Astrocyte (in vitro differentiated cells and primary cell): ENCODE data around the gene SPRR1B. TPM values are rescaled to one million over a fixed set of nuclear protein-coding genes. Genes with fewer than 3 reads are reported as not detected.

Experiments used
- DNase-seq: peaks from one replicate; pipeline ENCODE4 v3.0.0-alpha.2; 2010; ENCODE audit warnings: low read depth
- FAIRE-seq: peaks from 2 replicates; lab custom pipeline; 2011; peaks lifted over from hg19 to GRCh38; lab: Jason Lieb, UNC
- H2AFZ ChIP-seq: 2 replicates; pipeline ENCODE4 v1.6.0; 2012; ENCODE audit warnings: low read depth, low read length, inconsistent platforms
- H3K27ac ChIP-seq: 2 replicates; pipeline ENCODE4 v1.5.1; 2011; ENCODE audit warnings: low read depth, low read length, inconsistent platforms
- H3K27me3 ChIP-seq: 2 replicates; pipeline ENCODE4 v1.6.0; 2011; ENCODE audit warnings: low read length, inconsistent platforms; ENCODE audit not compliant: insufficient read depth
- H3K36me3 ChIP-seq: 2 replicates; pipeline ENCODE4 v1.5.1; 2011; ENCODE audit warnings: low read length, inconsistent platforms; ENCODE audit not compliant: insufficient read depth
- H3K4me1 ChIP-seq: 2 replicates; pipeline ENCODE4 v1.5.1; 2011; ENCODE audit warnings: low read length, inconsistent platforms; ENCODE audit not compliant: insufficient read depth
- H3K4me2 ChIP-seq: 2 replicates; pipeline ENCODE4 v1.6.0; 2012; ENCODE audit warnings: low read length, inconsistent platforms
- H3K4me3 ChIP-seq: 2 replicates; pipeline ENCODE4 v1.5.1; 2011; ENCODE audit warnings: low read depth, mild to moderate bottlenecking, low read length, inconsistent platforms; ENCODE audit not compliant: insufficient read depth
- H3K79me2 ChIP-seq: 2 replicates; pipeline ENCODE4 v1.6.0; 2012; ENCODE audit warnings: mild to moderate bottlenecking, low read length, inconsistent platforms; ENCODE audit not compliant: insufficient read depth
- H3K9ac ChIP-seq: 2 replicates; pipeline ENCODE4 v1.6.0; 2012; ENCODE audit warnings: mild to moderate bottlenecking, low read length, inconsistent platforms
- H3K9me3 ChIP-seq: 2 replicates; pipeline ENCODE4 v1.5.1; 2012; ENCODE audit warnings: low read depth, mild to moderate bottlenecking, low read length, inconsistent platforms; ENCODE audit not compliant: insufficient read depth
- H4K20me1 ChIP-seq: 2 replicates; pipeline ENCODE4 v1.6.0; 2012; ENCODE audit warnings: low read length, inconsistent platforms; ENCODE audit not compliant: insufficient read depth
- H3K27ac Mint-ChIP-seq: one replicate; pipeline ENCODE4 v1.8.0; 2021; ENCODE audit warnings: mild to moderate bottlenecking, mixed read lengths; ENCODE audit not compliant: unreplicated experiment
- H3K27me3 Mint-ChIP-seq: one replicate; pipeline ENCODE4 v1.8.0; 2021; ENCODE audit warnings: low read depth, mixed read lengths; ENCODE audit not compliant: unreplicated experiment
- H3K36me3 Mint-ChIP-seq: one replicate; pipeline ENCODE4 v1.8.0; 2021; ENCODE audit warnings: low read depth, mixed read lengths; ENCODE audit not compliant: unreplicated experiment
- H3K4me1 Mint-ChIP-seq: one replicate; pipeline ENCODE4 v1.8.0; 2021; ENCODE audit warnings: low read depth, mixed read lengths; ENCODE audit not compliant: unreplicated experiment
- H3K4me3 Mint-ChIP-seq: one replicate; pipeline ENCODE4 v1.8.0; 2021; ENCODE audit warnings: mild to moderate bottlenecking, moderate library complexity, mixed read lengths; ENCODE audit not compliant: unreplicated experiment
- H3K9me3 Mint-ChIP-seq: one replicate; pipeline ENCODE4 v1.8.0; 2021; ENCODE audit warnings: mild to moderate bottlenecking, mixed read lengths; ENCODE audit not compliant: unreplicated experiment
- CTCF ChIP-seq: IDR thresholded peaks from 2 replicates; pipeline ENCODE4 v1.5.1; 2011; ENCODE audit warnings: low read depth, mild to moderate bottlenecking, inconsistent platforms, low read length, moderate library complexity; ENCODE audit not compliant: insufficient read depth
- EZH2 ChIP-seq: IDR thresholded peaks from 2 replicates; pipeline ENCODE4 v1.6.1; 2012; ENCODE audit warnings: mild to moderate bottlenecking, low read length, inconsistent platforms; ENCODE audit not compliant: insufficient read depth
- total RNA-seq: library from RNA; stranded (reverse); gene quantifications from 2 replicates; pipeline ENCODE4 v1.2.1, GENCODE V29; 2021

Gene SPRR1B
- total RNA-seq, 1 donor from 2014 or later, result 0.39 TPM

DNA sequence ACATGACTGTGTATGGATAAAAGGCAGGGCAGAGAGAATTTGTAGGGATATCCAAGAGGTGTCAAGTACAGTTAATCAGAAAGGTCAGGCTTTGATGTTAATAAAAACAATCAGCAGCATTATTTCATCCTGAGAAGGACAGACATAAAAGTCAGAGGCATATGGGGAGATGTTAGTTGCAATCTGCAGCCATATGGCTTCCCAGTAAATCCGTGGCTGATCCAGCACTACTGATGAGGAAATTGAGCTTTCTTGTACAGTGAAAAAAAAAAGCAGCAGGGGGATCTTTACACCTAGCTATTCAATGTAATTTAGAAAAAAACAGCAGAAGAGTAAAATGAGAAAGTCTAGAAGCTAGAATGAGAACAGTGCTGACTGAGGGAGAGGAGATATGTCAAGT, 2.2 kb upstream of the SPRR1B start:
- Mint-ChIP-seq H3K27me3 (no peaks in the 10 kb centered on the region), H3K4me3 (no peak overlapping the region)

GRCh38 chr1:153032073-153032472, 1.1 kb downstream of the SPRR1B start:
- Mint-ChIP-seq H3K4me1 (peaks cover 9% of the 10 kb centered on the region), H3K4me3 (no peak overlapping the region), H3K9me3 (no peaks in the 10 kb centered on the region), H3K27me3 (no peaks in the 10 kb centered on the region), H3K27ac (no peak overlapping the region), H3K36me3 (no peaks in the 10 kb centered on the region)
- DNase-seq, result no peak
- TF ChIP-seq CTCF (no peak), EZH2 (no peak)
- no peak overlapping the region for H2AFZ ChIP-seq
- no peak overlapping the region for H3K4me2 ChIP-seq
- H3K27me3 ChIP-seq, result no peaks in the 10 kb centered on the region
- H3K4me1 ChIP-seq, result no peaks in the 10 kb centered on the region
- no peaks in the 10 kb centered on the region for H3K9me3 ChIP-seq
- no peaks in the 10 kb centered on the region for H3K79me2 ChIP-seq
- H3K36me3 ChIP-seq, result no peaks in the 10 kb centered on the region
- no peak overlapping the region for H3K9ac ChIP-seq
- H3K4me3 ChIP-seq, result no peak overlapping the region
- no peak for FAIRE-seq
- no peaks in the 10 kb centered on the region for H4K20me1 ChIP-seq
- no peak overlapping the region for H3K27ac ChIP-seq

More for the DNA sequence above, 2.2 kb upstream of the SPRR1B start:
- Histone ChIP-seq H3K27me3 (no peaks in the 10 kb centered on the region), H2AFZ (no peak overlapping the region), H3K4me2 (no peak overlapping the region), H3K4me1 (no peaks in the 10 kb centered on the region), H3K36me3 (no peaks in the 10 kb centered on the region), H4K20me1 (no peaks in the 10 kb centered on the region), H3K79me2 (no peaks in the 10 kb centered on the region), H3K27ac (no peak overlapping the region), H3K9me3 (no peaks in the 10 kb centered on the region), H3K9ac (no peak overlapping the region), H3K4me3 (no peak overlapping the region)
- no peaks in the 10 kb centered on the region for H3K36me3 Mint-ChIP-seq
- no peak overlapping the region for H3K27ac Mint-ChIP-seq
- FAIRE-seq (no peak), DNase-seq (no peak)
- no peaks in the 10 kb centered on the region for H3K9me3 Mint-ChIP-seq
- TF ChIP-seq CTCF (no peak), EZH2 (no peak)
- H3K4me1 Mint-ChIP-seq, result peaks cover 9% of the 10 kb centered on the region

GRCh38 chr1:153032677-153033308, 1.8 kb downstream of the SPRR1B start:
- Histone ChIP-seq H3K4me1 (no peaks in the 10 kb centered on the region), H3K27me3 (no peaks in the 10 kb centered on the region), H3K9me3 (no peaks in the 10 kb centered on the region), H2AFZ (no peak overlapping the region), H4K20me1 (no peaks in the 10 kb centered on the region), H3K27ac (no peak overlapping the region), H3K9ac (no peak overlapping the region), H3K36me3 (no peaks in the 10 kb centered on the region), H3K4me2 (no peak overlapping the region), H3K4me3 (no peak overlapping the region), H3K79me2 (no peaks in the 10 kb centered on the region)
- H3K4me3 Mint-ChIP-seq, result no peak overlapping the region
- H3K36me3 Mint-ChIP-seq, result no peaks in the 10 kb centered on the region
- no peaks in the 10 kb centered on the region for H3K9me3 Mint-ChIP-seq
- no peaks in the 10 kb centered on the region for H3K27me3 Mint-ChIP-seq
- FAIRE-seq, result no peak
- DNase-seq, result peak; percentile 41
- TF ChIP-seq EZH2 (no peak), CTCF (no peak)
- peaks cover 9% of the 10 kb centered on the region for H3K4me1 Mint-ChIP-seq
- no peak overlapping the region for H3K27ac Mint-ChIP-seq
